HCT116 (cell line): ENCODE data around the gene LMNA. TPM values are rescaled to one million over a fixed set of nuclear protein-coding genes. Genes with fewer than 3 reads are reported as not detected.

Experiments used
- ATAC-seq: fragments of 200-7000 bp; cut with Tn5 transposase; 2 replicates; pipeline ENCODE4 v1.9.1; 2020; ENCODE audit warnings: mild to moderate bottlenecking, moderate library complexity
- BruUV-seq: library from RNA; stranded (reverse); fragments of 400-500 nt; replicated peaks from 2 replicates; lab custom pipeline; 2021; lab: Mats Ljungman, UMichigan
- CTCF ChIA-PET: fragments of 300-600 bp; sonication (Branson Sonifier 250); formaldehyde crosslinking; loops from one replicate; lab custom pipeline; 2021; ENCODE audit warnings: antibody characterized with exemption; lab: Charles Lee
- POLR2A ChIA-PET: fragments of 300-600, 350-600 bp; sonication (Branson Sonifier 250); formaldehyde crosslinking; loops from one replicate; lab custom pipeline; 2021; ENCODE audit warnings: antibody characterized with exemption; lab: Charles Lee
- RAD21 ChIA-PET, 2 experiments: fragments of 300-600 bp; sonication (Branson Sonifier 250); formaldehyde crosslinking; loops; one replicate each; lab custom pipeline; 2023; ENCODE audit warnings: low total read pairs in 2 of 2; ENCODE audit not compliant: uncharacterized antibody in 2 of 2, unreplicated experiment in 2 of 2, low non-redundant PET in 1 of 2; lab: Charles Lee
- DNase-seq: peaks from one replicate; pipeline ENCODE4 v3.0.0-alpha.2; 2010; ENCODE audit warnings: low read depth, low spot score
- H2AFZ ChIP-seq: fragments of 200-600 bp; shearing (Covaris generic), sonication (generic); 2 replicates; pipeline ENCODE4 v1.6.1; 2017; ENCODE audit warnings: low read depth, mixed run types, mixed read lengths, antibody characterized with exemption, low read length; ENCODE audit not compliant: poor library complexity, severe bottlenecking
- H3K27ac ChIP-seq: 2 replicates; pipeline ENCODE4 v1.5.1; 2012; ENCODE audit warnings: low read depth, low read length
- H3K27me3 ChIP-seq: fragments of 200-600 bp; sonication (generic); 2 replicates; pipeline ENCODE4 v1.6.1; 2016; ENCODE audit warnings: mixed run types, low read length, mixed read lengths; ENCODE audit not compliant: insufficient read depth
- H3K36me3 ChIP-seq, 2 experiments: fragments of 200-500 bp in 1 of 2; fragments of 200-600 bp in 1 of 2; sonication (Bioruptor generic) in 1 of 2; sonication (generic) in 1 of 2; 2 replicates each; pipeline versions ENCODE4 v1.5.1 to v1.6.1; 2014 to 2016; ENCODE audit warnings: low read length in 2 of 2, inconsistent platforms in 1 of 2, mixed read lengths in 1 of 2, mixed run types in 1 of 2; ENCODE audit not compliant: insufficient read depth in 2 of 2, control insufficient read depth in 1 of 2
- H3K4me1 ChIP-seq, 2 experiments: fragments of 200-600 bp in 1 of 2; sonication (generic) in 1 of 2; 2 replicates each; pipeline versions ENCODE4 v1.5.1 to v1.6.1; 2012 to 2017; ENCODE audit warnings: low read length in 2 of 2, inconsistent platforms in 1 of 2, mild to moderate bottlenecking in 1 of 2, mixed read lengths in 1 of 2, mixed run types in 1 of 2, moderate library complexity in 1 of 2; ENCODE audit not compliant: insufficient read depth in 2 of 2, control insufficient read depth in 1 of 2
- H3K4me2 ChIP-seq: fragments of 200-600 bp; sonication (generic); 2 replicates; pipeline ENCODE4 v1.6.1; 2017; ENCODE audit warnings: mixed run types, low read length, mixed read lengths
- H3K4me3 ChIP-seq, 2 experiments: fragments of 200-600 bp in 1 of 2; sonication (generic) in 1 of 2; replicated peaks in 1 of 2; 2 replicates each; pipeline ENCODE4 v1.5.1; 2011 to 2016; ENCODE audit warnings: low read length in 2 of 2, control low read depth in 1 of 2, low read depth in 1 of 2, mild to moderate bottlenecking in 1 of 2, mixed read lengths in 1 of 2, mixed run types in 1 of 2
- H3K79me2 ChIP-seq: fragments of 200-600 bp; sonication (generic); 2 replicates; pipeline ENCODE4 v1.6.1; 2017; ENCODE audit warnings: mild to moderate bottlenecking, mixed run types, low read length, moderate library complexity, mixed read lengths; ENCODE audit not compliant: insufficient read depth
- H3K9ac ChIP-seq: fragments of 200-600 bp; sonication (generic); 2 replicates; pipeline ENCODE4 v1.6.1; 2016; ENCODE audit warnings: low read length, mixed read lengths
- H3K9me2 ChIP-seq: fragments of 200-600 bp; sonication (generic), shearing (Covaris generic); 2 replicates; pipeline ENCODE4 v1.6.1; 2017; ENCODE audit warnings: mixed run types, mild to moderate bottlenecking, moderate library complexity; ENCODE audit not compliant: insufficient read depth
- H3K9me3 ChIP-seq, 2 experiments: fragments of 200-500 bp in 1 of 2; fragments of 200-600 bp in 1 of 2; sonication (Bioruptor generic) in 1 of 2; sonication (generic) in 1 of 2; 2 replicates each; pipeline ENCODE4 v1.6.1; 2014 to 2017; ENCODE audit warnings: low read length in 2 of 2, mixed read lengths in 2 of 2, inconsistent platforms in 1 of 2, low read depth in 1 of 2, mild to moderate bottlenecking in 1 of 2, mixed run types in 1 of 2, moderate library complexity in 1 of 2; ENCODE audit not compliant: control insufficient read depth in 1 of 2, insufficient read depth in 1 of 2
- H4K20me1 ChIP-seq: fragments of 200-600 bp; sonication (generic), shearing (Covaris generic); 2 replicates; pipeline ENCODE4 v1.6.1; 2017; ENCODE audit warnings: mixed run types, mild to moderate bottlenecking, moderate library complexity; ENCODE audit not compliant: insufficient read depth
- ATF3 ChIP-seq: IDR thresholded peaks from 2 replicates; pipeline ENCODE4 v1.6.1; 2012
- CBX3 ChIP-seq: IDR thresholded peaks from 2 replicates; pipeline ENCODE4 v1.6.1; 2012; ENCODE audit warnings: low read depth
- CEBPB ChIP-seq: IDR thresholded peaks from 2 replicates; pipeline ENCODE4 v1.6.1; 2012; ENCODE audit warnings: low read depth
- ELF1 ChIP-seq: IDR thresholded peaks from 2 replicates; pipeline ENCODE4 v1.6.1; 2012; ENCODE audit warnings: low read depth, borderline replicate concordance
- EZH2 ChIP-seq: fragments of 200-600 bp; sonication (generic); IDR thresholded peaks from 2 replicates; pipeline ENCODE4 v1.6.1; 2017; ENCODE audit warnings: antibody characterized with exemption, mixed run types
- EZH2phosphoT487 ChIP-seq: fragments of 200-600 bp; IDR thresholded peaks from 2 replicates; pipeline ENCODE4 v1.6.1; 2018; ENCODE audit warnings: antibody characterized with exemption, borderline replicate concordance
- JUND ChIP-seq: IDR thresholded peaks from 2 replicates; pipeline ENCODE4 v1.6.1; 2012
- POLR2A ChIP-seq: IDR thresholded peaks from 2 replicates; pipeline ENCODE4 v1.7.0; 2011; ENCODE audit warnings: borderline replicate concordance; ENCODE audit not compliant: insufficient read depth, insufficient read length; ENCODE audit errors: extremely low read depth
- RAD21 ChIP-seq: IDR thresholded peaks from 2 replicates; pipeline ENCODE4 v1.6.1; 2012; ENCODE audit warnings: low read depth, mild to moderate bottlenecking
- REST ChIP-seq: IDR thresholded peaks from 2 replicates; pipeline ENCODE4 v1.6.1; 2012; ENCODE audit warnings: low read depth
- SIN3A ChIP-seq: IDR thresholded peaks from 2 replicates; pipeline ENCODE4 v1.6.1; 2012; ENCODE audit warnings: low read depth
- SP1 ChIP-seq: IDR thresholded peaks from 2 replicates; pipeline ENCODE4 v1.6.1; 2012; ENCODE audit warnings: low read depth
- SRF ChIP-seq: IDR thresholded peaks from 2 replicates; pipeline ENCODE4 v1.6.1; 2012; ENCODE audit warnings: low read depth
- TCF7L2 ChIP-seq: IDR thresholded peaks from 2 replicates; pipeline ENCODE4 v1.7.0; 2011; ENCODE audit warnings: borderline replicate concordance, inconsistent platforms; ENCODE audit not compliant: insufficient read depth, insufficient read length; ENCODE audit errors: extremely low read depth
- YY1 ChIP-seq: IDR thresholded peaks from 2 replicates; pipeline ENCODE4 v1.6.1; 2011; ENCODE audit warnings: low read length, low read depth, moderate library complexity, mild to moderate bottlenecking; ENCODE audit not compliant: insufficient replicate concordance; ENCODE audit errors: extremely low read depth
- ZBTB33 ChIP-seq: IDR thresholded peaks from 2 replicates; pipeline ENCODE4 v1.6.1; 2011; ENCODE audit warnings: mild to moderate bottlenecking, low read length, moderate library complexity; ENCODE audit not compliant: insufficient replicate concordance; ENCODE audit errors: extremely low read depth
- ZFX ChIP-seq: fragments of 450-650 bp; IDR thresholded peaks from 2 replicates; pipeline ENCODE4 v1.6.1; 2017
- intact Hi-C: fragments of 100-400 bp; cut with micrococcal nuclease; formaldehyde crosslinking; loops from 2 replicates; pipeline ENCODE4 v1.10.0; 2022
- total RNA-seq: library from RNA; stranded (reverse); gene quantifications from one replicate; pipeline ENCODE4 v1.2.1, GENCODE V29; 2021; ENCODE audit not compliant: unreplicated experiment

The LMNA gene
- total RNA-seq, 1 experiment from 2014 or later = 528 TPM

- no peaks in the 10 kb centered on the region for H3K27me3 ChIP-seq
- no peak overlapping the region for H2AFZ ChIP-seq
- DNase-seq (no peak), ATAC-seq (no peak)
- H3K27ac ChIP-seq = no peak overlapping the region
- no peak overlapping the region for H3K9ac ChIP-seq
- ChIA-PET CTCF (no interaction called here), RAD21 (interaction anchor here in 1 of 2 experiments (1.6 kb wide), 1 partner anchor 76 kb away, joined by 5 read pairs; no protein-coding TSS in a partner anchor), POLR2A (no interaction called here)
- intact Hi-C loops = loop anchor here (10.0 kb wide), 1 partner anchor 60 kb away; no protein-coding TSS in a partner anchor
- H4K20me1 ChIP-seq = no peaks in the 10 kb centered on the region
- peaks cover 17 to 26% of the 10 kb centered on the region in 2 experiments for H3K36me3 ChIP-seq
- H3K4me3 ChIP-seq = no peak overlapping the region
- H3K4me1 ChIP-seq = peaks cover 0 to 12% of the 10 kb centered on the region in 2 experiments; a peak in 1 of 4 replicates
- peaks cover 63% of the 10 kb centered on the region for H3K79me2 ChIP-seq
- H3K4me2 ChIP-seq = no peak overlapping the region
- TF ChIP-seq ATF3 (no peak), EZH2phosphoT487 (no peak), YY1 (no peak), ELF1 (no peak), ZBTB33 (no peak), CBX3 (no peak), CEBPB (no peak), ZFX (no peak), SRF (no peak), SIN3A (no peak), RAD21 (no peak), TCF7L2 (no peak), POLR2A (no peak), JUND (no peak), SP1 (no peak), EZH2 (no peak), REST (no peak)
- H3K9me3 ChIP-seq = no peaks in the 10 kb centered on the region
- H3K9me2 ChIP-seq = no peaks in the 10 kb centered on the region
- BruUV-seq = no TSS peak
These were observed 49.3 kb upstream of the LMNA start for GRCh38 chr1:156065212-156065611.
